ENCODE data around the gene OGFOD2.

OGFOD2 gene

GRCh38 chr12:122960193-122960569 is 14.9 kb upstream of the OGFOD2 start:
- no peak for TF ChIP-seq CTCF (IDR thresholded peaks at IDR 0.05; ENCODE audit: borderline replicate concordance, control extremely low read depth, extremely low read depth, insufficient read depth, missing control alignments)
- in situ Hi-C loops (cut with MboI; ENCODE audit: low sequenced_read_pairs, unreplicated experiment) = no loop called here
- DNase-seq (ENCODE audit: low spot score) = no peak

- no peak for TF ChIP-seq CTCF (IDR thresholded peaks at IDR 0.05; ENCODE audit: borderline replicate concordance, control extremely low read depth, extremely low read depth, insufficient read depth, missing control alignments)
- in situ Hi-C loops (cut with MboI; ENCODE audit: low sequenced_read_pairs, unreplicated experiment) = no loop called here
- no peak for DNase-seq (ENCODE audit: low spot score)
Measured at GRCh38 chr12:122961531-122962329, 13.3 kb upstream of the OGFOD2 start.

GRCh38 chr12:122963941-122964265 is 11.1 kb upstream of the OGFOD2 start:
- in situ Hi-C loops (cut with MboI; ENCODE audit: low sequenced_read_pairs, unreplicated experiment) = no loop called here
- TF ChIP-seq CTCF (IDR thresholded peaks at IDR 0.05; ENCODE audit: borderline replicate concordance, control extremely low read depth, extremely low read depth, insufficient read depth, missing control alignments) = no peak
- no peak for DNase-seq (ENCODE audit: low spot score)

GRCh38 chr12:122964439-122965257 is 10.4 kb upstream of the OGFOD2 start:
- in situ Hi-C loops (cut with MboI; ENCODE audit: low sequenced_read_pairs, unreplicated experiment) = no loop called here
- DNase-seq (ENCODE audit: low spot score) = no peak
- no peak for TF ChIP-seq CTCF (IDR thresholded peaks at IDR 0.05; ENCODE audit: borderline replicate concordance, control extremely low read depth, extremely low read depth, insufficient read depth, missing control alignments)

- DNase-seq (ENCODE audit: low spot score) = no peak
- in situ Hi-C loops (cut with MboI; ENCODE audit: low sequenced_read_pairs, unreplicated experiment) = no loop called here
- no peak for TF ChIP-seq CTCF (IDR thresholded peaks at IDR 0.05; ENCODE audit: borderline replicate concordance, control extremely low read depth, extremely low read depth, insufficient read depth, missing control alignments)
Measured at GRCh38 chr12:122965321-122965751, 9.7 kb upstream of the OGFOD2 start.

- in situ Hi-C loops (cut with MboI; ENCODE audit: low sequenced_read_pairs, unreplicated experiment) = no loop called here
- DNase-seq (ENCODE audit: low spot score) = peak; percentile 99
Measured at GRCh38 chr12:122965851-122966742, 8.9 kb upstream of the OGFOD2 start, which contains the start of gene ABCB9. ABCB9 (minus strand) TSS chr12:122966463; CDS start chr12:122960235, 6,228 bp downstream.

More at GRCh38 chr12:122965851-122966742, 8.9 kb upstream of the OGFOD2 start, which contains the start of gene ABCB9:
- no peak for TF ChIP-seq CTCF (IDR thresholded peaks at IDR 0.05; ENCODE audit: borderline replicate concordance, control extremely low read depth, extremely low read depth, insufficient read depth, missing control alignments)
